Raji (cell line): ENCODE measurements around the gene KCNJ6.

Source experiments
- POLR2A ChIP-seq: IDR thresholded peaks from 2 replicates; pipeline ENCODE4 v1.6.1; 2011; ENCODE audit warnings: low read depth, low read length, control low read depth; ENCODE audit not compliant: insufficient read depth

KCNJ6 gene

GRCh38 chr21:37653201-37653600, 263.1 kb downstream of the KCNJ6 start:
- no peak for TF ChIP-seq POLR2A

- TF ChIP-seq POLR2A = no peak
Observed at GRCh38 chr21:37647781-37648180, 268.5 kb downstream of the KCNJ6 start.

- TF ChIP-seq POLR2A = no peak
Observed at GRCh38 chr21:37645848-37646247, 270.4 kb downstream of the KCNJ6 start.

GRCh38 chr21:37644636-37645035, 271.6 kb downstream of the KCNJ6 start:
- no peak for TF ChIP-seq POLR2A

- TF ChIP-seq POLR2A = no peak
Observed at GRCh38 chr21:37642493-37642892, 273.8 kb downstream of the KCNJ6 start.

GRCh38 chr21:37639756-37640155, 276.5 kb downstream of the KCNJ6 start:
- no peak for TF ChIP-seq POLR2A

GRCh38 chr21:37636152-37636860, 280.0 kb downstream of the KCNJ6 start:
- TF ChIP-seq POLR2A = no peak

- TF ChIP-seq POLR2A = no peak
Observed at GRCh38 chr21:37631319-37632117, 284.7 kb downstream of the KCNJ6 start.

- no peak for TF ChIP-seq POLR2A
Observed at GRCh38 chr21:37630872-37631271, 285.4 kb downstream of the KCNJ6 start.

- TF ChIP-seq POLR2A = no peak
Observed at GRCh38 chr21:37628362-37628761, 287.9 kb downstream of the KCNJ6 start.

GRCh38 chr21:37627561-37627960, 288.7 kb downstream of the KCNJ6 start:
- TF ChIP-seq POLR2A = no peak

- no peak for TF ChIP-seq POLR2A
Observed at GRCh38 chr21:37627074-37627473, 289.2 kb downstream of the KCNJ6 start.

- no peak for TF ChIP-seq POLR2A
Observed at GRCh38 chr21:37626320-37626719, 289.9 kb downstream of the KCNJ6 start.

GRCh38 chr21:37623689-37624088, 292.6 kb downstream of the KCNJ6 start:
- no peak for TF ChIP-seq POLR2A

- no peak for TF ChIP-seq POLR2A
Observed at GRCh38 chr21:37623183-37623582, 293.1 kb downstream of the KCNJ6 start.

GRCh38 chr21:37622755-37623154, 293.5 kb downstream of the KCNJ6 start:
- no peak for TF ChIP-seq POLR2A
